GM23248 (cell line): Measurements from ENCODE around the gene AKT3. TPM values are rescaled to one million over a fixed set of nuclear protein-coding genes. Genes with fewer than 3 reads are reported as not detected.
"Not testable (repeated sequence)": the region's sequence is repeated elsewhere in the genome, so short reads cannot be mapped to it uniquely, and the experiment has no call there.

Experiments
- DNase-seq: peaks from one replicate; pipeline ENCODE4 v3.0.0-alpha.2; 2015
- H2AFZ ChIP-seq: fragments of 200-600 bp; sonication (generic); 2 replicates; pipeline ENCODE4 v1.6.1; 2016; ENCODE audit warnings: antibody characterized with exemption
- H3F3A ChIP-seq: fragments of 200-600 bp; sonication (generic); 2 replicates; pipeline ENCODE4 v1.6.1; 2016; ENCODE audit warnings: mild to moderate bottlenecking, antibody characterized with exemption, mixed run types; ENCODE audit not compliant: insufficient read depth
- H3K27ac ChIP-seq: fragments of 200-600 bp; sonication (generic); 2 replicates; pipeline ENCODE4 v1.5.1; 2016; ENCODE audit warnings: mild to moderate bottlenecking
- H3K27me3 ChIP-seq: fragments of 200-600 bp; sonication (generic); replicated peaks from 2 replicates; pipeline ENCODE4 v1.6.1; 2016; ENCODE audit warnings: mild to moderate bottlenecking; ENCODE audit not compliant: insufficient read depth
- H3K36me3 ChIP-seq: fragments of 200-600 bp; sonication (generic); 2 replicates; pipeline ENCODE4 v1.6.1; 2016; ENCODE audit warnings: low read depth, mild to moderate bottlenecking
- H3K4me1 ChIP-seq: fragments of 200-600 bp; sonication (generic); 2 replicates; pipeline ENCODE4 v1.6.1; 2016; ENCODE audit warnings: mild to moderate bottlenecking; ENCODE audit not compliant: insufficient read depth
- H3K4me2 ChIP-seq: fragments of 200-600 bp; sonication (generic); one replicate; pipeline ENCODE4 v1.6.1; 2016; ENCODE audit warnings: mild to moderate bottlenecking; ENCODE audit not compliant: unreplicated experiment
- H3K4me3 ChIP-seq: fragments of 200-600 bp; sonication (generic); 2 replicates; pipeline ENCODE4 v1.5.1; 2016; ENCODE audit warnings: mild to moderate bottlenecking
- H3K79me2 ChIP-seq: fragments of 200-600 bp; sonication (generic); 2 replicates; pipeline ENCODE4 v1.6.1; 2016; ENCODE audit warnings: mild to moderate bottlenecking; ENCODE audit not compliant: insufficient read depth
- H3K9ac ChIP-seq: fragments of 200-600 bp; sonication (generic); 2 replicates; pipeline ENCODE4 v1.6.1; 2016; ENCODE audit warnings: mild to moderate bottlenecking
- H3K9me2 ChIP-seq: fragments of 200-600 bp; sonication (generic); 2 replicates; pipeline ENCODE4 v1.6.1; 2016; ENCODE audit warnings: mixed run types, mild to moderate bottlenecking, moderate library complexity; ENCODE audit not compliant: insufficient read depth
- H3K9me3 ChIP-seq: fragments of 200-600 bp; sonication (generic); one replicate; pipeline ENCODE4 v1.6.1; 2017; ENCODE audit warnings: low read depth
- H4K20me1 ChIP-seq: fragments of 200-600 bp; sonication (generic); 2 replicates; pipeline ENCODE4 v1.6.0; 2016; ENCODE audit not compliant: insufficient read depth
- EZH2 ChIP-seq: fragments of 200-600 bp; sonication (generic); IDR thresholded peaks from 2 replicates; pipeline ENCODE4 v1.6.1; 2018; ENCODE audit warnings: antibody characterized with exemption, mild to moderate bottlenecking; ENCODE audit not compliant: insufficient read depth, poor library complexity, severe bottlenecking
- EZH2phosphoT487 ChIP-seq: fragments of 200-600 bp; sonication (generic); IDR thresholded peaks from 2 replicates; pipeline ENCODE4 v1.6.1; 2018; ENCODE audit warnings: antibody characterized with exemption, moderate library complexity, mild to moderate bottlenecking, low read depth; ENCODE audit not compliant: insufficient read depth
- WGBS, 2 experiments: methylation state at CpG; one replicate each; pipeline ENCODE4 v1.1.6; 2015 to 2017; ENCODE audit warnings: low lambda C conversion rate in 2 of 2, low coverage in 1 of 2; ENCODE audit errors: missing lambda C conversion rate in 2 of 2; 5-methylcytosine and 5-hydroxymethylcytosine counted together
- in situ Hi-C: fragments of 300-500 bp; cut with MboI; formaldehyde crosslinking; loops from 2 replicates; pipeline ENCODE4 v1.15.0; 2020
- polyA plus RNA-seq: library from polyadenylated mRNA; unstranded; fragments of >200 nt; fragmentation: Nextera tagmentation; extraction: Ambion mirVana; gene quantifications from 2 replicates; pipeline ENCODE4 v1.2.1, GENCODE V29; 2016
- total RNA-seq: library from RNA; depleted of rRNA; stranded (reverse); fragments of >200 nt; shearing (Covaris generic); gene quantifications from 2 replicates; pipeline ENCODE4 v1.2.3, GENCODE V29; 2014

The AKT3 gene
- total and polyA plus RNA-seq, 2 experiments from 2014 or later, result 9.1 to 31.2 TPM

DNA sequence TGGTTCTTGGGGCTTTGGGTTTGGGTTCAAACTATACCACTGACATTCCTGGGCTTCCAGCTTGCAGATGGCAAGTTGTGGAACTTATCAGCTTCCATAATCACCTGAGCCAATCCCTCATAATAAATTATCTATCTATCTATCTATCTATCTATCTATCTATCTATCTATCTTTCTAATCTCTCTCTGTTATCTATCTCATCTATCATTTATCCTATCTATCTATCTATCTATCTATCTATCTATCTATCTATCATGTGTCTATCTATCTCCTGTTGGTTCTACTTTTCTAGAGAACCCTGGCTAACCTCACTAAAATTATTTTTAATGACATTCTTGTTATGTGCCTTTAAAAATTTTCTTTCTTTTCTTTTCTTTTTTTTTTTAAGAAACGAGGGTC, 35.8 kb upstream of the AKT3 start:
- Histone ChIP-seq H3K9me2 (no peaks in the 10 kb centered on the region), H3K4me3 (no peak overlapping the region), H4K20me1 (no peaks in the 10 kb centered on the region), H3F3A (peaks cover 16% of the 10 kb centered on the region), H3K9ac (no peak overlapping the region), H2AFZ (no peak overlapping the region), H3K36me3 (no peaks in the 10 kb centered on the region), H3K4me2 (no peak overlapping the region), H3K79me2 (no peaks in the 10 kb centered on the region), H3K9me3 (no peaks in the 10 kb centered on the region), H3K4me1 (peaks cover 17% of the 10 kb centered on the region), H3K27ac (no peak overlapping the region), H3K27me3 (no peaks in the 10 kb centered on the region)
- in situ Hi-C loops, result no loop called here
- no peak for TF ChIP-seq EZH2
- TF ChIP-seq EZH2phosphoT487, result no peak
- DNase-seq, result no peak
- 21 to 25% methylated on average over 1 of the region's 1 CpG for WGBS, 2 experiments

DNA sequence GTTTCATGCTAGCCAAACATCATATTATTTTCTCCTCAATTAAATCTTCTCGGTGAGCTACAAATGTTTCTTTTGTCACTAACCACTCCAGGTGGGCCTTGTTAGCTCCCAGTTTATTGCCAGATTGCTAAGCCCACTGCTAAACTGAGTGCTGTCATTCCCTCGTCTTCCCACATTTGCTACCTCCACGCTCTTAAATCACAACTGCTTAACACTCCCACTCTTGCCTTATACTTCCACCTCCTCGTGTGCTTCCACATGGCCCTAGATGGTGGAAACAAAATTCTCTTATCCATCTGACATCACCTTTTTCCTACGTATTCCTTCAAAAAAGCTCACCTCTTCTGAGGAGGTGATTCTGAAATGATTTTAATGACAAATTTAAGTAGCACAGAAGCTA, 34.6 kb upstream of the AKT3 start:
- H3K9ac ChIP-seq, result no peak overlapping the region
- no peak overlapping the region for H3K27ac ChIP-seq
- no peak overlapping the region for H3K4me2 ChIP-seq
- H3F3A ChIP-seq, result peaks cover 5% of the 10 kb centered on the region
- H3K27me3 ChIP-seq, result no peaks in the 10 kb centered on the region
- H4K20me1 ChIP-seq, result no peaks in the 10 kb centered on the region
- DNase-seq, result no peak
- 53 to 63% methylated on average over 5 of the region's 5 CpGs for WGBS, 2 experiments
- TF ChIP-seq EZH2 (no peak), EZH2phosphoT487 (no peak)
- H3K4me1 ChIP-seq, result peaks cover 9% of the 10 kb centered on the region
- no peaks in the 10 kb centered on the region for H3K9me2 ChIP-seq
- H3K9me3 ChIP-seq, result no peaks in the 10 kb centered on the region
- no peaks in the 10 kb centered on the region for H3K79me2 ChIP-seq
- in situ Hi-C loops, result no loop called here
- no peak overlapping the region for H3K4me3 ChIP-seq
- no peaks in the 10 kb centered on the region for H3K36me3 ChIP-seq
- no peak overlapping the region for H2AFZ ChIP-seq

- DNase-seq, result peak; percentile 46
- WGBS, 2 experiments, result 98 to 100% methylated on average over 2 of the region's 2 CpGs
- H3K9me2 ChIP-seq, result no peaks in the 10 kb centered on the region
- H3F3A ChIP-seq, result peaks cover 5% of the 10 kb centered on the region
- no peak overlapping the region for H2AFZ ChIP-seq
- H3K4me1 ChIP-seq, result peaks cover 9% of the 10 kb centered on the region
- in situ Hi-C loops, result no loop called here
- H3K27me3 ChIP-seq, result no peaks in the 10 kb centered on the region
- H3K79me2 ChIP-seq, result no peaks in the 10 kb centered on the region
- H3K27ac ChIP-seq, result no peak overlapping the region
- H3K9me3 ChIP-seq, result no peaks in the 10 kb centered on the region
- no peaks in the 10 kb centered on the region for H3K36me3 ChIP-seq
- H3K4me2 ChIP-seq, result no peak overlapping the region
- TF ChIP-seq EZH2, result no peak
- TF ChIP-seq EZH2phosphoT487, result no peak
- H3K9ac ChIP-seq, result no peak overlapping the region
- H3K4me3 ChIP-seq, result no peak overlapping the region
- H4K20me1 ChIP-seq, result no peaks in the 10 kb centered on the region
These were observed 33.5 kb upstream of the AKT3 start for GRCh38 chr1:243883551-243883950.

DNA sequence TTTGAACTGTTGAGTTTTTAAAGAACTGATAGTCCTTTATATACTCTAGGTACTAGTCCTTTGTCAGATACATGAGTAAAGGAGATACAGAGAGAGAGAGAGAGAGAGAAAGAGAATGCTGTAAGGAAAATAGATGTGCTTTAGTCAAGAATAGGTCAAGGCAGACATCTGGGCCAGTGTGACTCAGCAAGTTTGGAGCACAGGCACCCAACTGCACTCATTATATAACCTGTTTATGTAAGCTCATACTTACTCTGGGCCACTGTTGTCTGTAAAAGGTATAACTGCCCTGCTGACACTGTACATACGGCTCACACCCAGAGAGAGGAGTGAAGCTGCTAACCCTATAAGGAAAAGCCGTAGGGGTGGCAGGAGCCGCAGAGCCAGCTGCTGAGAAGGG, 32.2 kb upstream of the AKT3 start:
- Histone ChIP-seq H3F3A (peaks cover 5% of the 10 kb centered on the region), H3K9ac (no peak overlapping the region), H3K9me3 (no peaks in the 10 kb centered on the region), H3K79me2 (no peaks in the 10 kb centered on the region), H3K27me3 (no peaks in the 10 kb centered on the region), H3K4me1 (peaks cover 9% of the 10 kb centered on the region), H3K4me2 (no peak overlapping the region), H3K9me2 (no peaks in the 10 kb centered on the region), H3K36me3 (no peaks in the 10 kb centered on the region), H2AFZ (no peak overlapping the region), H3K4me3 (no peak overlapping the region), H3K27ac (no peak overlapping the region), H4K20me1 (no peaks in the 10 kb centered on the region)
- WGBS, 2 experiments, result 46 to 67% methylated on average over 3 of the region's 3 CpGs
- TF ChIP-seq EZH2, result no peak
- TF ChIP-seq EZH2phosphoT487, result no peak
- DNase-seq, result peak; percentile 60
- in situ Hi-C loops, result no loop called here

DNA sequence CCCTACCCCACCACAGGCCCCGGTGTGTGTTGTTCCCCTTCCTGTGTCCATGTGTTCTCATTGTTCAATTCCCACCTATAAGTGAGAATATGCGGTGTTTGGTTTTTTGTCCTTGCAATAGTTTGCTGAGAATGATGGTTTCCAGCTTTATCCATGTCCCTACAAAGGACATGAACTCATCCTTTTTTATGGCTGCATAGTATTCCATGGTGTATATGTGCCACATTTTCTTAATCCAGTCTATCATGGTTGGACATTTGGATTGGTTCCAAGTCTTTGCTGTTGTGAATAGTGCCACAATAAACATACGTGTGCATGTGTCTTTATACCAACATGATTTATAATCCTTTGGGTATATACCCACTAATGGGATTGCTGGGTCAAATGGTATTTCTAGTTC, 27.0 kb upstream of the AKT3 start:
- H2AFZ ChIP-seq, H3F3A ChIP-seq, H4K20me1 ChIP-seq, H3K4me2 ChIP-seq, H3K9me3 ChIP-seq, H3K27me3 ChIP-seq, H3K27ac ChIP-seq, H3K36me3 ChIP-seq, in situ Hi-C loops, H3K9me2 ChIP-seq, H3K79me2 ChIP-seq, H3K4me3 ChIP-seq, H3K4me1 ChIP-seq, DNase-seq, H3K9ac ChIP-seq: not testable (repeated sequence)
- WGBS, 2 experiments, result 79 to 92% methylated on average over 1 to 3 of the region's 3 CpGs
